ENCODE data around the gene MEX3B. TPM values are rescaled to one million over a fixed set of nuclear protein-coding genes. Genes with fewer than 3 reads are reported as not detected.

Gene MEX3B
- total RNA-seq, 6 experiments from 2014 or later, result 0.39 to 1.7 (median 0.84) TPM

- Histone ChIP-seq H3K4me3 (no peak overlapping the region), H3K9me3 (no peaks in the 10 kb centered on the region), H3K4me1 (no peaks in the 10 kb centered on the region), H3K27me3 (no peaks in the 10 kb centered on the region), H3K36me3 (no peaks in the 10 kb centered on the region), H3K27ac (no peak overlapping the region)
- DNase-seq (no peak), ATAC-seq (no peak)
- TF ChIP-seq CTCF (IDR thresholded peaks at IDR 0.05) (no peak), POLR2A (IDR thresholded peaks at IDR 0.05) (no peak)
- intact Hi-C loops (cut with DNase I), result no loop called here
- WGBS (ENCODE audit: insufficient coverage, low coverage, low lambda C conversion rate, missing lambda C conversion rate), result 16% methylated on average over 20 of the region's 20 CpGs
Observed at GRCh38 chr15:82062479-82063454, 16.9 kb upstream of the MEX3B start.

- TF ChIP-seq POLR2A (IDR thresholded peaks at IDR 0.05) (no peak), CTCF (IDR thresholded peaks at IDR 0.05) (no peak)
- 54% methylated on average over 5 of the region's 5 CpGs for WGBS (ENCODE audit: insufficient coverage, low coverage, low lambda C conversion rate, missing lambda C conversion rate)
- Histone ChIP-seq H3K27ac (no peak overlapping the region), H3K9me3 (no peaks in the 10 kb centered on the region), H3K36me3 (no peaks in the 10 kb centered on the region), H3K4me1 (no peaks in the 10 kb centered on the region), H3K4me3 (no peak overlapping the region), H3K27me3 (no peaks in the 10 kb centered on the region)
- intact Hi-C loops (cut with DNase I), result no loop called here
- DNase-seq (no peak), ATAC-seq (no peak)
Observed at GRCh38 chr15:82060817-82061216, 15.0 kb upstream of the MEX3B start.

GRCh38 chr15:82058517-82059204 lies 12.8 kb upstream of the MEX3B start:
- 5% methylated on average over 2 of the region's 2 CpGs for WGBS (ENCODE audit: insufficient coverage, low coverage, low lambda C conversion rate, missing lambda C conversion rate)
- no peak overlapping the region for H3K4me3 ChIP-seq
- no peak overlapping the region for H3K27ac ChIP-seq
- TF ChIP-seq CTCF (IDR thresholded peaks at IDR 0.05), result no peak
- TF ChIP-seq POLR2A (IDR thresholded peaks at IDR 0.05), result no peak
- H3K9me3 ChIP-seq, result no peaks in the 10 kb centered on the region
- no peaks in the 10 kb centered on the region for H3K36me3 ChIP-seq
- DNase-seq, result no peak
- no peak for ATAC-seq
- no peaks in the 10 kb centered on the region for H3K27me3 ChIP-seq
- intact Hi-C loops (cut with DNase I), result no loop called here
- H3K4me1 ChIP-seq, result no peaks in the 10 kb centered on the region

- 8% methylated on average over 14 of the region's 14 CpGs for WGBS (ENCODE audit: insufficient coverage, low coverage, low lambda C conversion rate, missing lambda C conversion rate)
- Histone ChIP-seq H3K27ac (no peak overlapping the region), H3K9me3 (no peaks in the 10 kb centered on the region), H3K4me1 (no peaks in the 10 kb centered on the region), H3K27me3 (no peaks in the 10 kb centered on the region), H3K4me3 (no peak overlapping the region), H3K36me3 (no peaks in the 10 kb centered on the region)
- TF ChIP-seq POLR2A (IDR thresholded peaks at IDR 0.05) (no peak), CTCF (IDR thresholded peaks at IDR 0.05) (no peak)
- ATAC-seq (no peak), DNase-seq (no peak)
- intact Hi-C loops (cut with DNase I), result no loop called here
Observed at GRCh38 chr15:82058026-82058425, 12.2 kb upstream of the MEX3B start.
